AG10803 (cell line): ENCODE data around the gene MIB2.

Experiments used
- DNase-seq: peaks from one replicate; pipeline ENCODE4 v3.0.0; 2010; ENCODE audit warnings: low read depth
- H3K4me3 ChIP-seq: 2 replicates; pipeline ENCODE4 v1.5.1; 2011; ENCODE audit warnings: mild to moderate bottlenecking, low read length, control low read depth
- CTCF ChIP-seq: conservative IDR thresholded peaks from 2 replicates; pipeline ENCODE4 v1.5.1; 2011; ENCODE audit warnings: mild to moderate bottlenecking, low read length, control low read depth, inconsistent platforms

MIB2 gene

DNA sequence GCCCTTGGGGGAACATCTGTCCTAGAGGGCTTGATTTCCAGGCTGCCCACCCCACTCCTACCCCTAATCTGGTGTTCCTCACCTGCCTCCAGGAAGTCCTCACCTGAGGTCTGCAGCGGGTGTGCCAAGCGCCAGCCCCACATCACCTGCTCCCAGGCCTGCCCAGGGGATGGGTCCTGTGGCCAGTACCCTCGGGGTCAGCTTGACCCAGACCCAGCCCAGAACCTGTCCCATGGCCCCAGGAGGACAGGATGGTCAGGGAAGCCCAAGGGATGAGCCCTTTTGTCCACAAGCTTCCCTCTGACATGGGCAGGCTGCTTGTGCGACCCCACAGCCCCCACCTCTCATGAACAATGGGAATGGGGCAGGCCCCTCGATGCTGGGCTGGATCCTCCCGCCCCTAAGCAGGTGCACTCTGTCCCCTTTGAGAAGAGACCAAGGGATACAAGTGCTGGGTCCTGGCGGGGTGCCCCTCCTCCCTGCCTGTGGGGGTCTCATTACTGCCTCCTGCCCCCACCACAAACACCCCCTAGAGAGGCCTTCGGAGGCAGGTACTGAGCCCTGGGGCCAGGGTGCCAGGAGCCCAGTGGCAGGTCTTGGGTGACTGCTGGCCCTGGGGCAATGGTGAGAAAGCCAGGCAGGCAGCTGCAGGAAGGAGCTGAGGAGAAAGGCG, 3.2 kb downstream of the MIB2 start:
- H3K4me3 ChIP-seq = no peak overlapping the region
- no peak for TF ChIP-seq CTCF
- no peak for DNase-seq

DNA sequence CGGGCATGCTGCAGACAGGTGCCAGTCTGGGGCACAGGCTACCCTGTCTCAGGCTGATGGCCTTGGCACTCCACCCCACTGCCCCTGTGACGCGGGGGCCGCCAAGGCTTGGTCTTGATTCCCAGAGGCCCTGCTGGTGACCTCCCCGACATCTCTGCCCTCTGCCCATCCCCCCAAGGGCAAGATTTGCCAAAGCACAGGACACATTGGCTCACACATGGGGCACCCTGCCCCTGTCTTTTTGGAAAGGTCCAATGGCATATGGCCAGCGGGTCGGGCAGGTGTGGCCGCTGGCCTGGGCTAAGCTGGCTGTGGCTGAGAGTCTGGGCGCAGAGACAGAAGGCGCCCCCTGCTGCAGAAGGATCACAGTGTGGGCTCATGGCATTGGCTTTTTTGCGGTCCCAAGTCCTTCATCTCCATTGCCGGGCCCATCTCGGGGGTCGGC, 4.6 kb downstream of the MIB2 start:
- no peak overlapping the region for H3K4me3 ChIP-seq
- peak; percentile 14; the same call in 1 of the 2 replicates for TF ChIP-seq CTCF
- DNase-seq = no peak

- H3K4me3 ChIP-seq = no peak overlapping the region
- no peak for DNase-seq
- TF ChIP-seq CTCF = no peak
Observed at GRCh38 chr1:1620433-1621139, 5.3 kb downstream of the MIB2 start.

DNA sequence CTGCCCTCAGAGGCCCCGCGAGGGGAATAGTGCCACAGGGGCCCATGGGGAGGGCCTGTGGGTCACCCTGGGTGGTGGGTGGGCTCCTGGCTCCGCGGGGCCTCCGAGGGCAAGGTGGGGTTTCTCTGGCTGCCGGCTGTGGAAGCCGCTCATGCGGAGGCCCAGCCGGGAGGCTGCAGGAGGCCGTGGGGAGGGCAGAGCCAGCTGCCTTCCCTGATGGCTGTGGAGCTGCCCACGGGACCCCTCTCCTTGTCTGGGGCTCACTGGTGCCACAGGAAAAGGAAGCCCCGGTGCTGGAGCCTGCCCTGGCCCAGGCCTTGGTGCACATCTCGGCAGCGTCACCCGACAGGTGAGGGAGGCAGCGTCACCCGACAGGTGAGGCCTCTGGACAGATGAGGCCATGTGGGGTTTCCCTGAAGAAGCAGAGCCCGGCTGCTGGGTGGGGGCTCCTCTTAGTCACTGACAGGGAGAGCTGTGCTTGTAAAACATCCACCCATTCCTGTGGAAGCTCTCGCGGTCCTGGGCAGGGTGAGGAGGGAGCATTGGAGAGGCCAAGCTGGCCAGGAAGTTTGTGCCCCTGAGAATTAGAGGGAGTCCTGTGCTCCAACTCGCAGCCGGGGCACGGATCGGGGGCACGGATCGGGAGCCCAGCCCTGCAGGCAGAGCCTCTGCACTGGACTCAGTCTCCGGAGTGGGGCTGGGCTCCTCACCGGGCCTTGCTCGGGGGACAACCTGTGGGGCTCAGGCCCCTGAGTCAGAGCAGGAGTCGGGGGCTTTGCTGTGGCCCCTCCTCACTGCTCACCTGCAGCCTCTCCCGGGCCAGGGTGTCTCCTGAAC, 6.1 kb downstream of the MIB2 start:
- DNase-seq = no peak
- no peak for TF ChIP-seq CTCF
- no peak overlapping the region for H3K4me3 ChIP-seq

GRCh38 chr1:1622010-1622787, 6.9 kb downstream of the MIB2 start:
- TF ChIP-seq CTCF = no peak
- no peak overlapping the region for H3K4me3 ChIP-seq
- no peak for DNase-seq

- no peak for TF ChIP-seq CTCF
- DNase-seq = no peak
- H3K4me3 ChIP-seq = no peak overlapping the region
Observed at GRCh38 chr1:1622788-1623094, 7.4 kb downstream of the MIB2 start.
